H9 (cell line): ENCODE data around the gene NAGPA. TPM values are rescaled to one million over a fixed set of nuclear protein-coding genes. Genes with fewer than 3 reads are reported as not detected.
A peak's percentile ranks its signal among the peaks of the same experiment; 100 is the strongest.

Source experiments
- DNase-seq: peaks from one replicate; pipeline ENCODE4 v3.0.0-alpha.2; 2017
- H2AFZ ChIP-seq: one replicate; pipeline ENCODE4 v1.6.1; 2013; ENCODE audit warnings: mild to moderate bottlenecking, low read length, control low read depth, moderate library complexity
- H2AK5ac ChIP-seq: 2 replicates; pipeline ENCODE4 v1.6.1; 2013; ENCODE audit warnings: low read length, control low read depth, mixed read lengths; ENCODE audit not compliant: insufficient read length
- H2BK120ac ChIP-seq: one replicate; pipeline ENCODE4 v1.6.1; 2013; ENCODE audit warnings: low read depth, mild to moderate bottlenecking, low read length, control low read depth, inconsistent platforms; ENCODE audit not compliant: poor library complexity, severe bottlenecking
- H2BK12ac ChIP-seq: 2 replicates; pipeline ENCODE4 v1.6.1; 2013; ENCODE audit warnings: low read length, control low read depth, mixed read lengths, low read depth; ENCODE audit not compliant: insufficient read length
- H2BK15ac ChIP-seq: 2 replicates; pipeline ENCODE4 v1.6.1; 2013; ENCODE audit warnings: low read depth, low read length, control low read depth
- H2BK20ac ChIP-seq: one replicate; pipeline ENCODE4 v1.6.1; 2013; ENCODE audit warnings: low read depth, mild to moderate bottlenecking, low read length, control low read depth, inconsistent platforms; ENCODE audit not compliant: poor library complexity, severe bottlenecking
- H2BK5ac ChIP-seq: 2 replicates; pipeline ENCODE4 v1.6.1; 2013; ENCODE audit warnings: low read length, control low read depth, mixed read lengths; ENCODE audit not compliant: insufficient read length
- H3K14ac ChIP-seq: 2 replicates; pipeline ENCODE4 v1.6.1; 2013; ENCODE audit warnings: low read length, control low read depth; ENCODE audit not compliant: insufficient read depth
- H3K18ac ChIP-seq: 2 replicates; pipeline ENCODE4 v1.6.1; 2013; ENCODE audit warnings: low read depth, mild to moderate bottlenecking, mixed read lengths, low read length, control low read depth; ENCODE audit not compliant: insufficient read length
- H3K23ac ChIP-seq: 2 replicates; pipeline ENCODE4 v1.6.1; 2013; ENCODE audit warnings: low read length, control low read depth, mixed read lengths, low read depth; ENCODE audit not compliant: insufficient read length
- H3K23me2 ChIP-seq: 2 replicates; pipeline ENCODE4 v1.6.1; 2013; ENCODE audit warnings: low read depth, mild to moderate bottlenecking, mixed read lengths, low read length, control low read depth; ENCODE audit not compliant: insufficient read length, poor library complexity, severe bottlenecking
- H3K27ac ChIP-seq: 2 replicates; pipeline ENCODE4 v1.5.1; 2013; ENCODE audit warnings: low read length, control low read depth, mixed read lengths, low read depth; ENCODE audit not compliant: insufficient read length
- H3K27me3 ChIP-seq: 2 replicates; pipeline ENCODE4 v1.6.1; 2013; ENCODE audit warnings: low read length, control low read depth, inconsistent platforms; ENCODE audit not compliant: insufficient read depth
- H3K4ac ChIP-seq: 2 replicates; pipeline ENCODE4 v1.6.1; 2013; ENCODE audit warnings: low read depth, mild to moderate bottlenecking, control low read depth, inconsistent platforms, low read length, moderate library complexity
- H3K4me1 ChIP-seq: 2 replicates; pipeline ENCODE4 v1.6.1; 2013; ENCODE audit warnings: low read length, control low read depth, inconsistent platforms; ENCODE audit not compliant: insufficient read depth
- H3K4me2 ChIP-seq: 2 replicates; pipeline ENCODE4 v1.6.1; 2013; ENCODE audit warnings: low read length, control low read depth, mixed read lengths; ENCODE audit not compliant: insufficient read length, insufficient read depth
- H3K56ac ChIP-seq: 2 replicates; pipeline ENCODE4 v1.6.1; 2013; ENCODE audit warnings: low read depth, mild to moderate bottlenecking, mixed read lengths, low read length, control low read depth; ENCODE audit not compliant: insufficient read length
- H3K79me1 ChIP-seq: 2 replicates; pipeline ENCODE4 v1.6.1; 2013; ENCODE audit warnings: low read depth, mild to moderate bottlenecking, moderate library complexity, low read length, control low read depth, inconsistent platforms; ENCODE audit not compliant: insufficient read depth, poor library complexity, severe bottlenecking
- H3K79me2 ChIP-seq: 2 replicates; pipeline ENCODE4 v1.6.1; 2013; ENCODE audit warnings: low read length, control low read depth, inconsistent platforms; ENCODE audit not compliant: insufficient read depth
- H3K9ac ChIP-seq: 2 replicates; pipeline ENCODE4 v1.6.1; 2013; ENCODE audit warnings: low read length, control low read depth, mixed read lengths; ENCODE audit not compliant: insufficient read length; ENCODE audit errors: extremely low read depth
- H3K9me3 ChIP-seq: one replicate; pipeline ENCODE4 v1.6.1; 2013; ENCODE audit warnings: low read depth, low read length, inconsistent platforms; ENCODE audit not compliant: control insufficient read depth
- H3T11ph ChIP-seq: one replicate; pipeline ENCODE4 v1.6.1; 2013; ENCODE audit warnings: mild to moderate bottlenecking, low read length, control low read depth, inconsistent platforms
- H4K20me1 ChIP-seq: one replicate; pipeline ENCODE4 v1.6.1; 2013; ENCODE audit not compliant: control insufficient read depth, insufficient read length, insufficient read depth
- H4K5ac ChIP-seq: 2 replicates; pipeline ENCODE4 v1.6.1; 2013; ENCODE audit warnings: low read depth, mild to moderate bottlenecking, mixed read lengths, low read length, control low read depth; ENCODE audit not compliant: insufficient read length
- H4K8ac ChIP-seq: replicated peaks from 2 replicates; pipeline ENCODE4 v1.6.1; 2013; ENCODE audit warnings: low read length, control low read depth, mixed read lengths, low read depth; ENCODE audit not compliant: insufficient read length
- H4K91ac ChIP-seq: 2 replicates; pipeline ENCODE4 v1.6.1; 2013; ENCODE audit warnings: low read depth, mild to moderate bottlenecking, moderate library complexity, mixed read lengths, low read length, control low read depth; ENCODE audit not compliant: insufficient read length
- H3K27ac Mint-ChIP-seq, 3 experiments: 2 replicates in 2 of 3; 3 replicates in 1 of 3; pipeline ENCODE4 v1.8.0; 2020 to 2021; ENCODE audit warnings: mixed read lengths in 3 of 3, mild to moderate bottlenecking in 1 of 3, moderate library complexity in 1 of 3
- H3K27me3 Mint-ChIP-seq: 2 replicates; pipeline ENCODE4 v1.8.0; 2021; ENCODE audit warnings: low read depth, mild to moderate bottlenecking, moderate library complexity, mixed read lengths
- H3K36me3 Mint-ChIP-seq, 3 experiments: 2 replicates in 2 of 3; 3 replicates in 1 of 3; pipeline ENCODE4 v1.8.0; 2020 to 2021; ENCODE audit warnings: low read depth in 3 of 3, mixed read lengths in 3 of 3; ENCODE audit not compliant: insufficient read depth in 1 of 3
- H3K4me1 Mint-ChIP-seq, 2 experiments: 2 replicates each; pipeline ENCODE4 v1.8.0; 2020; ENCODE audit warnings: mixed read lengths in 2 of 2
- H3K4me3 Mint-ChIP-seq, 2 experiments: 2 replicates in 1 of 2; 3 replicates in 1 of 2; pipeline ENCODE4 v1.8.0; 2020 to 2021; ENCODE audit warnings: mild to moderate bottlenecking in 2 of 2, mixed read lengths in 2 of 2, moderate library complexity in 1 of 2
- H3K9me3 Mint-ChIP-seq, 2 experiments: 2 replicates in 1 of 2; 3 replicates in 1 of 2; pipeline ENCODE4 v1.8.0; 2020; ENCODE audit warnings: mild to moderate bottlenecking in 2 of 2, mixed read lengths in 2 of 2, moderate library complexity in 1 of 2
- CTCF ChIP-seq: fragments of 200-600 bp; sonication (generic); conservative IDR thresholded peaks from 3 replicates; pipeline ENCODE4 v1.8.0; 2021; ENCODE audit warnings: antibody characterized with exemption, mild to moderate bottlenecking
- WGBS: extraction: QIAGEN DNeasy Blood & Tissue Kit; methylation state at CpG from one replicate; pipeline ENCODE4 v1.1.7; 2013; ENCODE audit warnings: missing lambda C conversion rate, low lambda C conversion rate, mixed read lengths; ENCODE audit not compliant: insufficient read length; ENCODE audit errors: extremely low coverage; 5-methylcytosine and 5-hydroxymethylcytosine counted together
- total RNA-seq: library from RNA; stranded (reverse); gene quantifications from 2 replicates; pipeline ENCODE4 v1.2.1, GENCODE V29; 2021

The NAGPA gene
- total RNA-seq, 1 experiment from 2014 or later = 12.1 TPM

- Histone ChIP-seq H3K23me2 (peaks cover 5% of the 10 kb centered on the region), H3K18ac (no peak overlapping the region), H2BK12ac (no peak overlapping the region), H4K91ac (no peak overlapping the region), H3K79me2 (no peaks in the 10 kb centered on the region), H4K20me1 (no peaks in the 10 kb centered on the region), H3K23ac (no peak overlapping the region), H3K4ac (no peak overlapping the region), H2BK20ac (no peak overlapping the region), H3K79me1 (no peaks in the 10 kb centered on the region), H2AK5ac (no peak overlapping the region), H3K56ac (no peak overlapping the region), H4K8ac (no peak overlapping the region), H3K9me3 (no peaks in the 10 kb centered on the region), H3K27me3 (no peaks in the 10 kb centered on the region), H3K4me1 (peaks cover 9% of the 10 kb centered on the region), H2BK15ac (no peak overlapping the region), H4K5ac (no peak overlapping the region), H3K4me2 (peak overlapping the region; percentile 74), H3K27ac (no peak overlapping the region), H2BK120ac (no peak overlapping the region), H3K9ac (no peak overlapping the region), H3T11ph (no peak overlapping the region), H2BK5ac (no peak overlapping the region), H2AFZ (no peak overlapping the region), H3K14ac (no peak overlapping the region)
- peaks cover 20 to 28% of the 10 kb centered on the region in 2 experiments for H3K4me1 Mint-ChIP-seq
- H3K27me3 Mint-ChIP-seq = peaks cover 5% of the 10 kb centered on the region
- H3K27ac Mint-ChIP-seq = no peak overlapping the region
- no peaks in the 10 kb centered on the region for H3K9me3 Mint-ChIP-seq
- no CpG with 5 or more reads among the region's 12 CpGs for WGBS
- H3K36me3 Mint-ChIP-seq = no peaks in the 10 kb centered on the region; a peak in 1 of 7 replicates
- peak overlapping the region; percentile 72 to 85 for H3K4me3 Mint-ChIP-seq
- DNase-seq = no peak
- no peak for TF ChIP-seq CTCF
Measured at GRCh38 chr16:5032748-5033167, 977 bp downstream of the NAGPA start.
